ENCODE measurements around the gene PDRG1. TPM values are rescaled to one million over a fixed set of nuclear protein-coding genes. Genes with fewer than 3 reads are reported as not detected.

Gene PDRG1
- total RNA-seq, 3 donors from 2014 or later: 9.2 to 10.0 (median 9.9) TPM

DNA sequence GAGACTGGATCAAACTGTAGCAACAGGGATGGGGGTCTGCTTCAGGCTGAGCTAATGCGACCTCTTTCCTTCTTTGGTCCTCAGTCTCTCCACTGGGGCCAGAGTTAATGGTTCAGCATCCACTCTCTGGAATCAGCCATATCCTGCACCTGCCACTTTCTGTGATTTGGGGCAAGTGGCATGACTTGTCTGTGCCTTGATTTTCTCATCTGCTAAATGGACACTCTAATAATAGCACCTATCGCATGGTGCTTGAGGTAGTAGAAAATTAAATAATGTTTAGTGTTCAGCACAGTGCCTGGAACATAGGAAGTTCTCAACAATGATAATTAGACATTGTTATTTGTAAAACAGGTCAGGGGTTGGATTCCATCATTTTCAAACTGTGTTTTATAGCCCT, 22.4 kb upstream of the PDRG1 start:
- ATAC-seq (no peak), DNase-seq (no peak)
- TF ChIP-seq, protein P1, sequence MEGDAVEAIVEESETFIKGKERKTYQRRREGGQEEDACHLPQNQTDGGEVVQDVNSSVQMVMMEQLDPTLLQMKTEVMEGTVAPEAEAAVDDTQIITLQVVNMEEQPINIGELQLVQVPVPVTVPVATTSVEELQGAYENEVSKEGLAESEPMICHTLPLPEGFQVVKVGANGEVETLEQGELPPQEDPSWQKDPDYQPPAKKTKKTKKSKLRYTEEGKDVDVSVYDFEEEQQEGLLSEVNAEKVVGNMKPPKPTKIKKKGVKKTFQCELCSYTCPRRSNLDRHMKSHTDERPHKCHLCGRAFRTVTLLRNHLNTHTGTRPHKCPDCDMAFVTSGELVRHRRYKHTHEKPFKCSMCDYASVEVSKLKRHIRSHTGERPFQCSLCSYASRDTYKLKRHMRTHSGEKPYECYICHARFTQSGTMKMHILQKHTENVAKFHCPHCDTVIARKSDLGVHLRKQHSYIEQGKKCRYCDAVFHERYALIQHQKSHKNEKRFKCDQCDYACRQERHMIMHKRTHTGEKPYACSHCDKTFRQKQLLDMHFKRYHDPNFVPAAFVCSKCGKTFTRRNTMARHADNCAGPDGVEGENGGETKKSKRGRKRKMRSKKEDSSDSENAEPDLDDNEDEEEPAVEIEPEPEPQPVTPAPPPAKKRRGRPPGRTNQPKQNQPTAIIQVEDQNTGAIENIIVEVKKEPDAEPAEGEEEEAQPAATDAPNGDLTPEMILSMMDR (IDR thresholded peaks at IDR 0.05): no peak
- no peaks in the 10 kb centered on the region for H3K9me3 ChIP-seq
- H3K36me3 ChIP-seq (ENCODE audit: low read depth): no peaks in the 10 kb centered on the region
- no peak overlapping the region for H3K4me3 ChIP-seq
- intact Hi-C loops (cut with DNase I, micrococcal nuclease): no loop called here
- H3K4me1 ChIP-seq (ENCODE audit: low read depth): no peaks in the 10 kb centered on the region

DNA sequence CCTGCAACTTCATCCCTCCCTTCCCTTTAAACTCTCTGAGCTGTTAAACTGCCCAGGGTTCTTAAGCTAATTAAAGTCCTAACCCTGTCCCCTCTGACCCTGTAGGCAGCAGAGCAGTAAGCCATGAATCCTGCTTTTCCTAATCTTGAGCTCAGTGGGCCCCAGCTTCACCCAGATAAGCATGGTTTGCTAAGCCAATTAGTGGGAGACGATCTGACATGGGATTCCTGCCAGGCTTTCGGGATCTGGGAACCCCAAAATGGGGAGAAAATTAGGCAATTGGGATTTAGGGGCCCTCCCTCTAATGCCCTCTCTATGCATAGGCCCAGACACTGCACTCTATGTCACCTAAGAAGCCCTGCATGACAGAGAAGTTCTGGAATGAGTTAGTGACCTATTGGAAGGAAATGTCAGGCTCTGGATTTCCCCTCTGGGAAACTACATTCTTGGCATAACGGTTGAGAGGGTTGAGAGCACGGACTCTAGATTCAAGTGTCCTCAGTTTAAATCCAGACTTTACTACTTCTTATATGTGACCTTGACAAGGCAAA, 20.7 kb upstream of the PDRG1 start:
- Histone ChIP-seq H3K4me1 (ENCODE audit: low read depth) (peaks cover 3% of the 10 kb centered on the region), H3K9me3 (no peaks in the 10 kb centered on the region), H3K36me3 (ENCODE audit: low read depth) (no peaks in the 10 kb centered on the region), H3K4me3 (no peak overlapping the region)
- intact Hi-C loops (cut with DNase I, micrococcal nuclease): no loop called here
- TF ChIP-seq, protein P1 (IDR thresholded peaks at IDR 0.05): no peak
- ATAC-seq: no peak
- no peak for DNase-seq

DNA sequence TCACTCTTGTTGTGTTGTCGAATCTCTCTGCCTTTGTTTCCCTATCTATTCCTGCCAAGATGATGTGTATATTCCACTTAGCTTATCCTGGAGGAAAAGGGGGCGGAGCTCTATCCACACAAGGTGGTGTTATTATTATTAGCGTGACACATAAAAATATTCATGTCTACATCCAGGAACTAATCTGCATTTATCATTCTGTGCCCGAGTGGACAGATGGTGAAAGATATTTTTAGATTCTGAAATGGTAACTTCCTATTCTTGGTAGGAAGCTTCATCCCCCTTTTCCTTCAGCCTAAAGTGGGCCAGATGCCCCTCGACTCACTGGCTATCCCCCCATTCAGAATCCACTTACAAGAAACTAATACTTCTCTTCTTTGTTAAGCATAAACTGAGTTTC, 18.1 kb upstream of the PDRG1 start:
- no peaks in the 10 kb centered on the region for H3K36me3 ChIP-seq (ENCODE audit: low read depth)
- TF ChIP-seq, protein P1 (IDR thresholded peaks at IDR 0.05): no peak
- no peak for ATAC-seq
- intact Hi-C loops (cut with DNase I, micrococcal nuclease): no loop called here
- H3K9me3 ChIP-seq: no peaks in the 10 kb centered on the region
- H3K4me1 ChIP-seq (ENCODE audit: low read depth): peaks cover 3% of the 10 kb centered on the region
- DNase-seq: no peak
- no peak overlapping the region for H3K4me3 ChIP-seq

DNA sequence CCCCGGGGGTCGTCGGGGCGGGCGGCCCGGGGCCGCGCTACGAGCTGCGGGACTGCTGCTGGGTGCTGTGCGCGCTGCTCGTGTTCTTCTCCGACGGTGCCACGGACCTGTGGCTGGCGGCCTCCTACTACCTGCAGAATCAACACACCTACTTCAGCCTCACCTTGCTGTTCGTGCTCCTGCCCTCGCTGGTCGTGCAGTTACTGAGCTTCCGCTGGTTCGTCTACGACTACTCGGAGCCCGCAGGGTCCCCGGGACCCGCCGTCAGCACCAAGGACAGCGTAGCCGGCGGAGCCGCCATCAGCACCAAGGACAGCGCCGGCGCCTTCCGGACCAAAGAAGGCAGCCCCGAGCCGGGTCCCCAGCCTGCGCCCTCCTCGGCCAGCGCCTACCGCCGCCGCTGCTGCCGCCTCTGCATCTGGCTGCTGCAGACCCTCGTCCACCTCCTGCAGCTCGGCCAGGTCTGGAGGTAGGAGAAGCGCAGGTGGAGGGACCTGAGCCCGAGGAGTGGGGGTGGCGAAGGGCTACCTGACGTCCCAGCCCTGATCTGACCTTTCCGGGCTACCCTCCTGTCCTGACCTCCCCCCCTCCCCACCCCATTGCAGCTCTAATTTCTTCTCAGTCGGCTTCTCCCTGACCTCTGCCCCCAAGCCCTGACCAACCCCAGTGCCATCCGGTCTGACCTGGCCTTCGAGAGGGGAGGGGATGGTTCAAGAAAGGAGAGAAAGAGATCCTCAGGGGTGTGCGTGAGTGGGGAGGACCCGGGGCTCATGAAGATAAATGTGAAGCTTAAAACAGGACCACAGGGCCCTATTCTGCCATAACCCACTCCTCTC, 16.7 kb upstream of the PDRG1 start:
- intact Hi-C loops (cut with DNase I, micrococcal nuclease): no loop called here
- ATAC-seq (peak; percentile 93), DNase-seq (peak; percentile 64 to 81 (median 78))
- no peak overlapping the region for H3K4me3 ChIP-seq
- H3K36me3 ChIP-seq (ENCODE audit: low read depth): no peaks in the 10 kb centered on the region
- TF ChIP-seq, protein P1 (IDR thresholded peaks at IDR 0.05): no peak
- H3K9me3 ChIP-seq: no peaks in the 10 kb centered on the region
- peaks cover 3% of the 10 kb centered on the region for H3K4me1 ChIP-seq (ENCODE audit: low read depth)

DNA sequence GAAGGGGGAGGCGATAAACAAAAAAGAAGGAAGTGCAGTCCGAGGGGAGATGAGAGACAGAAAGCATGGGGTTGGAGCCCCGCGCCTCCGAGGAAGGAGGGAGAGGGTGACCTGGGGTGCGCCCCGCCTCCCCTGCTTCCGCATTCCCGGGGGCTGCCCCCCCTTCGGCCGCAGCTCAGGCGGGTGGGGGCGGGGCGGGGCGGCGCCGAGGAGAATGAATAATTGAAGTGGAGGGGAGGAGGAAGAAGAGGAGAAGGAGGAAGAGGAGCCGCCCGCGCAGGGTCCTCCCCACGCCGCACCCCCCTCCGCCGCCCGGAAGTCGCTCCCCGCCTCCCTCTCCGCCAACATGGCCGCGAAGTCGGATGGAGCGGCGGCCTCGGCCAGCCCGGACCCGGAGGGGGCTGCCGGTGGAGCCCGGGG, 16.0 kb upstream of the PDRG1 start, which contains the start of gene XKR7:
XKR7 (plus strand) TSS at position 322 of the 420 bp plus-strand sequence; CDS start at position 347, 25 bp downstream.
- Histone ChIP-seq H3K9me3 (no peaks in the 10 kb centered on the region), H3K4me3 (no peak within 1 kb of the TSS), H3K4me1 (ENCODE audit: low read depth) (peaks cover 3% of the 10 kb centered on the region), H3K36me3 (ENCODE audit: low read depth) (no peaks in the 10 kb centered on the region)
- ATAC-seq (no peak), DNase-seq (peak in 1 of 3 donors; percentile 1)
- TF ChIP-seq, protein P1 (IDR thresholded peaks at IDR 0.05): no peak
- intact Hi-C loops (cut with DNase I, micrococcal nuclease): no loop called here

Measured in mucosa of descending colon (tissue), 3 donors.